HepG2 (cell line): Measurements from ENCODE around the gene PPM1H. TPM values are rescaled to one million over a fixed set of nuclear protein-coding genes. Genes with fewer than 3 reads are reported as not detected.
A peak's percentile ranks its signal among the peaks of the same experiment; 100 is the strongest.

ENCODE experiments used
- AFF4 ChIP-seq: sonication (generic); formaldehyde crosslinking; IDR thresholded peaks from 2 replicates; pipeline ENCODE4 v1.4.0; 2020; ENCODE audit warnings: missing genetic modification reagents
- AHR ChIP-seq: IDR thresholded peaks from 2 replicates; pipeline ENCODE4 v1.6.1; 2018; ENCODE audit warnings: missing genetic modification reagents, missing compliant biosample characterization
- ESRRA ChIP-seq: sonication (generic); formaldehyde crosslinking; IDR thresholded peaks from 2 replicates; pipeline ENCODE4 v1.5.1; 2020; ENCODE audit warnings: mild to moderate bottlenecking, low read depth, missing genetic modification reagents
- MXI1 ChIP-seq: IDR thresholded peaks from 3 replicates; pipeline ENCODE4 v1.6.1; 2012; ENCODE audit warnings: low read depth, low read length, inconsistent platforms, borderline replicate concordance
- NR2C2 ChIP-seq: sonication (generic); formaldehyde crosslinking; IDR thresholded peaks from 2 replicates; pipeline ENCODE4 v1.4.0; 2020; ENCODE audit warnings: missing genetic modification reagents, mild to moderate bottlenecking, moderate library complexity, borderline replicate concordance
- PRMT3 ChIP-seq: sonication (generic); formaldehyde crosslinking; IDR thresholded peaks from 2 replicates; pipeline ENCODE4 v1.8.1; 2022; ENCODE audit warnings: low read depth, mild to moderate bottlenecking, moderate library complexity, missing genetic modification reagents, borderline replicate concordance
- RNF219 ChIP-seq: sonication (generic); formaldehyde crosslinking; IDR thresholded peaks from 2 replicates; pipeline ENCODE4 v1.5.0; 2020; ENCODE audit warnings: mild to moderate bottlenecking, missing genetic modification reagents
- SIN3A ChIP-seq: IDR thresholded peaks from 2 replicates; pipeline ENCODE4 v1.6.1; 2011; ENCODE audit warnings: low read depth, mild to moderate bottlenecking, control low read depth, low read length, borderline replicate concordance
- XRCC5 ChIP-seq: fragments of 200-400 bp; formaldehyde crosslinking; optimal IDR thresholded peaks from 2 replicates; pipeline ENCODE3; 2017; ENCODE audit warnings: mild to moderate bottlenecking, low read length
- ZFY ChIP-seq: sonication (generic); formaldehyde crosslinking; IDR thresholded peaks from 2 replicates; pipeline ENCODE4 v1.4.0; 2020; ENCODE audit warnings: missing genetic modification reagents
- ZNF296 ChIP-seq: sonication (generic); formaldehyde crosslinking; conservative IDR thresholded peaks from 2 replicates; pipeline ENCODE4 v1.5.0; 2020; ENCODE audit warnings: mild to moderate bottlenecking, missing genetic modification reagents
- ZNF350 ChIP-seq: sonication (generic); formaldehyde crosslinking; IDR thresholded peaks from 2 replicates; pipeline ENCODE4 v1.4.0; 2020; ENCODE audit warnings: mild to moderate bottlenecking, low read depth, missing genetic modification reagents, borderline replicate concordance
- ZNF546 ChIP-seq: sonication (generic); formaldehyde crosslinking; conservative IDR thresholded peaks from 2 replicates; pipeline ENCODE4 v1.8.1; 2023; ENCODE audit warnings: mild to moderate bottlenecking, missing genetic modification reagents
- ZNF547 ChIP-seq: sonication (generic); formaldehyde crosslinking; IDR thresholded peaks from 2 replicates; pipeline ENCODE4 v1.5.1; 2020; ENCODE audit warnings: mild to moderate bottlenecking, missing genetic modification reagents
- ZNF549 ChIP-seq: sonication (generic); formaldehyde crosslinking; IDR thresholded peaks from 2 replicates; pipeline ENCODE4 v1.5.0; 2020; ENCODE audit warnings: missing genetic modification reagents
- ZNF598 ChIP-seq: sonication (generic); formaldehyde crosslinking; IDR thresholded peaks from 2 replicates; pipeline ENCODE4 v1.5.1; 2020; ENCODE audit warnings: mild to moderate bottlenecking, missing genetic modification reagents, borderline replicate concordance
- polyA plus RNA-seq, 8 experiments: library from polyadenylated mRNA; depleted of rRNA in 3 of 8; stranded (reverse) in 7 of 8; unstranded in 1 of 8; fragments of >200 nt; fragmentation: Illumina TruSeq in 4 of 8; extraction: Trizol in 4 of 8; gene quantifications; 2 replicates each; pipeline versions ENCODE4 v1.2.1 to v1.2.3, GENCODE V29; 2011 to 2016; ENCODE audit warnings: low read depth in 4 of 8, missing spikeins in 1 of 8, mixed read lengths in 1 of 8; ENCODE audit not compliant: insufficient read depth in 1 of 8
- total RNA-seq, 5 experiments: library from RNA; depleted of rRNA; stranded (reverse); fragments of >200 nt; fragmentation: Illumina TruSeq; extraction: Trizol; gene quantifications; 2 replicates each; pipeline ENCODE4 v1.2.3, GENCODE V29; 2016; ENCODE audit warnings: low read depth in 1 of 5
- TF ChIP-seq, protein P1 (sequence below): sonication (generic); IDR thresholded peaks from 2 replicates; pipeline ENCODE4 v1.6.1; 2016; ENCODE audit warnings: low read depth, borderline replicate concordance

Gene PPM1H
- total and polyA plus RNA-seq, 2 of the 13 experiments (the other 11 are each of a cell fraction or from before 2014, with no cell fraction given): 29.1 to 38.1 TPM

- TF ChIP-seq ZNF296 (CRISPR knock-in tag) (no peak), XRCC5 (peak; percentile 78), MXI1 (peak; percentile 75; the same call in 2 of the 3 replicates), NR2C2 (CRISPR knock-in tag) (peak; percentile 87), ZNF547 (CRISPR knock-in tag) (peak; percentile 68), ZNF598 (CRISPR knock-in tag) (peak; percentile 72), ESRRA (CRISPR knock-in tag) (peak; percentile 54; the same call in 1 of the 2 replicates), SIN3A (peak; percentile 70; the same call in 1 of the 2 replicates), RNF219 (CRISPR knock-in tag) (no peak), ZNF546 (CRISPR knock-in tag) (peak; percentile 82; the same call in 1 of the 2 replicates), AFF4 (no peak), ZNF350 (peak; percentile 90), ZFY (CRISPR knock-in tag) (peak; percentile 61; the same call in 1 of the 2 replicates), AHR (peak; percentile 67; the same call in 1 of the 2 replicates), PRMT3 (CRISPR knock-in tag) (no peak), ZNF549 (no peak)
- TF ChIP-seq, protein P1, sequence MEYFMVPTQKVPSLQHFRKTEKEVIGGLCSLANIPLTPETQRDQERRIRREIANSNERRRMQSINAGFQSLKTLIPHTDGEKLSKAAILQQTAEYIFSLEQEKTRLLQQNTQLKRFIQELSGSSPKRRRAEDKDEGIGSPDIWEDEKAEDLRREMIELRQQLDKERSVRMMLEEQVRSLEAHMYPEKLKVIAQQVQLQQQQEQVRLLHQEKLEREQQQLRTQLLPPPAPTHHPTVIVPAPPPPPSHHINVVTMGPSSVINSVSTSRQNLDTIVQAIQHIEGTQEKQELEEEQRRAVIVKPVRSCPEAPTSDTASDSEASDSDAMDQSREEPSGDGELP: peak; percentile 92
Observed at GRCh38 chr12:62934799-62935674, at the start of gene PPM1H (continued).
